GM18517 (cell line): ENCODE data around the gene ALDH1B1.

Source experiments
- ATAC-seq: cut with Tn5 transposase; IDR thresholded peaks from one replicate; pipeline ENCODE4 v1.9.1; 2021; ENCODE audit warnings: mild to moderate bottlenecking, moderate library complexity; ENCODE audit not compliant: unreplicated experiment

ALDH1B1 gene

DNA sequence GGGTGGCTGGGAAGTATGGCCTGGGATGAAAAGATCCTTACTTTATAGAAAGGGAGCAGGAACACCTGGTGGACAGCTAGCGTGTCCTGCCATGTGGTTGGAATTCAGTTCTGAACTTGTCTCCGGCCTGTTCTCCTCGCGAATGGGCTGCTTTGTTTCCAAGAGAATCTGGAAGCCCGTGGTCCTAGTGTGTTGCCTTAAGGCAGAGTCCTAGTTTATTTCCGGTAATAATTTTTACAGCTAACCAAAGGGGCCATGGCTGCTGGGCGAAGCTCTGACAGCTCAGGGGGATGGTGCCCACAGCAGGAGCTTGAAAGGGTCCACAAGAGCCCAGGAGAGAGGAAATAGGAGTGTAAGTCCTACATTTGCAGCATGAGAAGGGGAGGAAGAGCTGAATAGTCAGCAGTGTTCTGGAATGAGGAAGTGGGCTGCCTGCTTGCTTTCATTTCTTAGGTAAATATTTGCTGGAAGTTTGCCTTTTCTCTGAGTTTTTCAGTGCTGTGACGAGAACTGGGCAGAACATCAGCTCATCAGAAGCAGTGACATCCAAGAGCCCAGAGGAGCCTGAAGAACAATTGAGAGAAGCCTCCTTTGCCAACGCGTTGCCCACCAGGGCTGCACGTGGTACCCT, 44.8 kb downstream of the ALDH1B1 start:
- no peak for ATAC-seq

DNA sequence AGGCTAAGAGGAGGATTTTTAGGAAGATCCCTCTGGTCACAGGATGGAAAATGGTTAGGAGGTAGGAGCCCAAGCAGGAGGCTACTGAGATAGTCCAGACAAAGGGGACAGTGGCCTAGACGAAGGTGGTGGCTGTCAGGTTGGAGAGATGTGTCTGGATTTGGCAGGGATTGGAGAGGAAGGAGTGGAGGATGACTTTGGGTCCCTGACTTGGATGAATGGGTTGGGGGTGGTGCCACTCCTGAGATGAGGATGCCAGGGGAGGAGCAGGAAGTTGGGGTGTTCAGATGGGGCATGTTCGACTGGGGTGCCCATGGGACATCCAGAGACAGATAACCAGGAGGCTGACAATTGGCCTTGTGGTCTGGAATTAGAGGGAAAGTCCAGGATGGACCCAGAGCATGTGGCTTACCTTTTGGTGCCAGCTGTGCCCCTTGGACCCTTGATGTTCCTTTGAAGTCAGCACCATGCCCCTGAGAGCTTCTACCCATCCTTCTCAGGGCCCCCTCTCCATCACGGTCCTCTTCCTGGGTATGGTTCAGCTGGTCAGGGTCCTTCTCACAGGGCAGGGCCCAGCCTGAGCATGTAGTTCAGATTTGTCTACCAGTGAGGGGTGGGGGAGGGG, 46.9 kb downstream of the ALDH1B1 start:
- ATAC-seq, result no peak

DNA sequence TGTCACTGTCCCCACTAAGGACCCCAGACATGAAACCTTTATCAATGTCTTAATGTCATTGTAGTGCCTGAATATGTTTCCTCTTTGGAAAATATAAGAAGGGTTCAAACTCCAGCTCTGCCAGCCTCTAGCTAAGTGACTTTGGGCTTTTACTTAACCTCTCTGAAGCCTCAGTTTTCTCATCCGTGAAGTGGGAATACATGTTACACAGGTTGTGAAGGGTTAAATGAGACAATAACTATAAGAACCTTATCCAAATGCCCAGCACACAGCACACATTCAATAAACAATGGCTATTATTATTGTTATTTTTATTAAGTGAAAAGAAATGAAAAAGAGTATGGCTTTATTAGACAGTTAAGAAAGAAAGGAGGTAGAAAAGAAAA, 47.4 kb downstream of the ALDH1B1 start:
- ATAC-seq, result no peak

DNA sequence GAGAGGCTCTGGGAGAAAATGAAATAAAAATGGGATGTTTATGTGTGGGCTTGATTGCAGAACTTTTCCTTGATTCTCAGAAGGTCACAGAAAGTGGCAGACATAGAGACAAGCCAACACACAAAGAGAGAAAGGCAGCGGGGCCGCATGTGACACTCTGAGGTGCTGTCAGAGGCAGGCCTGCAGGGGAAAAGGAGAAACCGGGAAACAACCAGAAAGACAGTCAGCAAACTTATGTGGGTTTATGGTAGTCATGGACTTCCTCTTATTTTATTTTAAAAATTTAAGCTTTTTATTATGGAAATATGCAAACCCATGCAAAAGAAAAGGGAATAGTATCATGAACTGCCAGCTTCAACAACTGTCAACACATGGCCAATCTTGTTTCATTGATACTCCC, 48.0 kb downstream of the ALDH1B1 start:
- ATAC-seq, result no peak

DNA sequence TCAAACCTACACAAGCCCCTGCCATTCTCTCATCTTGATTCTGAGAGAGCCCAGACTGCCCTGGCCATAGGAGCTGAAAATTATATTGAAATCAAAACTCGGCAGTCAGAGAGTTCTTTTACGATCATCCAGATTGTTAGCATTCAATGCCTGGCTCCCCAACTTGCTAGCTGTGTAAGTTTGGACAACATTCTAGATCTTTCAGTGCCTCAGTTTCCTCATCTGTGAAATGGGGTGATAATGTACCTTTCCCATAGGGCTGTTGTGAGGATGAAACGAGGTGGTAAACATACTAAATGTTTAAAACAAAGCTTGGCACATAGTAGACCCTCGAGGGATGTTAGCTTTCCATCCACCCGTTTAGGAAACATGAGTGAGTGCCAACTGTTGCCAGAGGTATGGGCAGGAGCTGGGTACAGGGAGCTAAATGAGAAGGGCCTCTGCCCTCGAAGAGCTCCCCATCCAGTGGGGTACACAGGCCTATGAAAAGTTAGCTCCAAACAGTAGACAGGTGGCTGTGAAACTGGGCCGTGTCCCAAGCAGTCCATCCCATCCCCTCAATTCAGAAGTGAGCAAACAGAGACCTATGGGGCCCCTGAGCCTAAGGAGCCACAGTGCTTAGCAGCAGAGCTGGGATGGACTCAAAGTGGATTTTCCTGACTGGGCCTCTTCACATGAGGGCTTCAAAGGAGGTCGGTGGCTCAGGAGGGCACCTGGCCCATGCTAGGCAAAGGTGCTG, 49.0 kb downstream of the ALDH1B1 start:
- ATAC-seq, result no peak

DNA sequence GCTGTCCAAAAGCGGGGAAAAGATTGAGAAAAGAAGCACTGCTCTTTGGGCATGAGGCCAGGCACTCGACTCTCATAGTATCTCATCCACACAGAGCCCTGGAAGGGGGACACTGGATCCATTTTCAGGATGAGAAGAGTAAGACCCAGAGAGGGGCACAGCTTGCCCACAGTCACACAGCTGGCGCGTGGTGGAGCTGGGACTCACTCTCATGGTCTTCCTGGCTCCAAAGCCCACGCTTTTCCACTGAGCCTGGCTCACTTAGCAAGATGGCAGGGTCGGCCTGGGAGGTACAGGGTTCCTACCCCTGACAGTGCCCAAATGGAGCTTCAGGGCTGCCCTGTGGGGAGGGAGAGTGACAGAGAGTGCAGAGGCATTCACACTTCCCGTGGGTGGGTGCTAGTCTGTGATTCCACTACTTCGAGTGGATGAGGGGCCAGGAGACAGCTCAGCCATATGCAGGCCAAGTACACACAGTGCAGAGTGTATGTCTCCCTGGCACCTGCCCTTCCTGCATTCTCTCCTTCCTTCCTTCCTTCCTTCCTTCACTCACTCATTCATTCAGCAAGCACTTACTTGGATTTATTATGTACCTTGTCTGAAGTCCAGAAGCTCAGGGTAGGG, 50.1 kb downstream of the ALDH1B1 start:
- ATAC-seq, result no peak

- no peak for ATAC-seq
These were observed 50.7 kb downstream of the ALDH1B1 start for GRCh38 chr9:38443181-38443580.

GRCh38 chr9:38443597-38443996, 51.1 kb downstream of the ALDH1B1 start:
- ATAC-seq, result no peak

- peak; percentile 93 for ATAC-seq
These were observed 52.9 kb downstream of the ALDH1B1 start for GRCh38 chr9:38445154-38446043.

DNA sequence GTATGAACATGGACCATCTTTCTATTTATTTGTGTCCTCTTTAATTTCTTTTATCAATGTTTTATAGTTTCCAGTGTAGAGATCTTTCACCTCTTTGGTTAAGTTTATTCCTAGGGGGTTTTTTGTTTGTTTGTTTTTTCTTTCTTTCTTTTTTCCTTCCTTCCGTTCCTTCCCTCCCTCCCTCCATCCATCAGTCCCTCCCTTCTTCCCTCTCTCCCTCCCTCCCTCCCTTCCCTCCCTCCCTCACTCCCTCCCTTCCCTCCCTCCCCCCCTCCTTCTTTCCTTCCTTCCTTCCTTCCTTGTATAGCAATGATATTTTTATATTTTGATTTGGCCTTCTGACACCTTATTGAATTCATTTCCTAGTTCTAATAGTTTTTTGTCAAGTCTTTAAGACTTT, 55.2 kb downstream of the ALDH1B1 start:
- no peak for ATAC-seq
